ENCODE results near the gene ADA.

Gene ADA

DNA sequence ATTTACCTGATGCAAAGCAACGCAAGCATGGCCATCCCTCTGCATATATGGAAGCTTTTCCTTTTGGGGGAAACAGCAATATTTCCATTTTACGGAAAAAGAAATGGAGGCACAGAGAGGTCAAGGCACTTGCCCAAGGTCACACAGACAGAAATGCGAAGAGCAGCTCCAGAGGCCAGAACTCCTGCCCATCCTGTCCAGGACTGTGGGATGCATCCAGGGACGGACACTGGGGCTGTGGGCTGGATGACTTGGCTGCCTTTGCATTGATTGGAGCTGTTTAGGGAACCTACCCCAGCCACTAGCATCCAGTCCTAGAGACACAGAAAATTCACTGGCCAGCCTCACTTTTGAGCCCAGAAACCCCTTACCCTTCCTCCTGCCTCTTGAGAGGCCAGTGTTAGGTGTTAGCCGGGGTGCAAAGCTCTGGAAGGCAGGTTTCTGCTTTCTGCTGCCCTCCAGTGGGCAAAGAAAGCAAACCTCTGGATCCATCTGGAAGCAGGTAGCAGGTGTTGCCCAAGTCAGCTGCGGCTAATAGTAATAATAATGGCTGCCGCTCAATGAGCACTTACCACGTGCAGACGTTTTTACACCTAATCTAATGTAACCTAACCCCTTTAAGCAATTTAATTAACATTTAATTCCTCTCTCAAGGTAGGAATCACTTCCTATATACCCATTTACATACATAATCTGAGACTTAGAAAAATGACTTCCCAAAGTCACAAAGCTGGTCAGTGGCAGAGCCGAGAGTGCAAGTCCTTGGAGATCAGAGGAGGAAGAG is 32.0 kb upstream of the ADA start:
- H4K20me1 ChIP-seq (ENCODE audit: control insufficient read depth, insufficient read depth, low read depth, low read length) = no peaks in the 10 kb centered on the region
- H3K9me3 ChIP-seq (ENCODE audit: control insufficient read depth, insufficient read depth, low read length) = no peaks in the 10 kb centered on the region
- H3K9me2 ChIP-seq (replicated peaks; ENCODE audit: control insufficient read depth, low read length) = no peaks in the 10 kb centered on the region
- TF ChIP-seq, protein P1, sequence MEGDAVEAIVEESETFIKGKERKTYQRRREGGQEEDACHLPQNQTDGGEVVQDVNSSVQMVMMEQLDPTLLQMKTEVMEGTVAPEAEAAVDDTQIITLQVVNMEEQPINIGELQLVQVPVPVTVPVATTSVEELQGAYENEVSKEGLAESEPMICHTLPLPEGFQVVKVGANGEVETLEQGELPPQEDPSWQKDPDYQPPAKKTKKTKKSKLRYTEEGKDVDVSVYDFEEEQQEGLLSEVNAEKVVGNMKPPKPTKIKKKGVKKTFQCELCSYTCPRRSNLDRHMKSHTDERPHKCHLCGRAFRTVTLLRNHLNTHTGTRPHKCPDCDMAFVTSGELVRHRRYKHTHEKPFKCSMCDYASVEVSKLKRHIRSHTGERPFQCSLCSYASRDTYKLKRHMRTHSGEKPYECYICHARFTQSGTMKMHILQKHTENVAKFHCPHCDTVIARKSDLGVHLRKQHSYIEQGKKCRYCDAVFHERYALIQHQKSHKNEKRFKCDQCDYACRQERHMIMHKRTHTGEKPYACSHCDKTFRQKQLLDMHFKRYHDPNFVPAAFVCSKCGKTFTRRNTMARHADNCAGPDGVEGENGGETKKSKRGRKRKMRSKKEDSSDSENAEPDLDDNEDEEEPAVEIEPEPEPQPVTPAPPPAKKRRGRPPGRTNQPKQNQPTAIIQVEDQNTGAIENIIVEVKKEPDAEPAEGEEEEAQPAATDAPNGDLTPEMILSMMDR (IDR thresholded peaks at IDR 0.05; ENCODE audit: low read depth, low read length, poor library complexity, severe bottlenecking) = peak; percentile 59
- TF ChIP-seq EZH2phosphoT487 (IDR thresholded peaks at IDR 0.05; ENCODE audit: borderline replicate concordance, low read length) = no peak
- no peak overlapping the region for H3K4me3 ChIP-seq (ENCODE audit: low read length)
- H3F3A ChIP-seq (ENCODE audit: control insufficient read depth, insufficient read depth) = no peaks in the 10 kb centered on the region
- no peaks in the 10 kb centered on the region for H3K36me3 ChIP-seq (ENCODE audit: control insufficient read depth, low read length)
- H3K4me1 ChIP-seq (ENCODE audit: control insufficient read depth, low read length) = peaks cover 7% of the 10 kb centered on the region
- H3K4me2 ChIP-seq (ENCODE audit: low read length) = no peak overlapping the region
- no peaks in the 10 kb centered on the region for H3K79me2 ChIP-seq (ENCODE audit: control insufficient read depth, low read length)
- H3K27me3 ChIP-seq (ENCODE audit: control insufficient read depth, low read length) = peaks cover 5% of the 10 kb centered on the region; the same call in 1 of the 2 replicates
- H3K27ac ChIP-seq (ENCODE audit: low read depth, low read length) = no peak overlapping the region

DNA sequence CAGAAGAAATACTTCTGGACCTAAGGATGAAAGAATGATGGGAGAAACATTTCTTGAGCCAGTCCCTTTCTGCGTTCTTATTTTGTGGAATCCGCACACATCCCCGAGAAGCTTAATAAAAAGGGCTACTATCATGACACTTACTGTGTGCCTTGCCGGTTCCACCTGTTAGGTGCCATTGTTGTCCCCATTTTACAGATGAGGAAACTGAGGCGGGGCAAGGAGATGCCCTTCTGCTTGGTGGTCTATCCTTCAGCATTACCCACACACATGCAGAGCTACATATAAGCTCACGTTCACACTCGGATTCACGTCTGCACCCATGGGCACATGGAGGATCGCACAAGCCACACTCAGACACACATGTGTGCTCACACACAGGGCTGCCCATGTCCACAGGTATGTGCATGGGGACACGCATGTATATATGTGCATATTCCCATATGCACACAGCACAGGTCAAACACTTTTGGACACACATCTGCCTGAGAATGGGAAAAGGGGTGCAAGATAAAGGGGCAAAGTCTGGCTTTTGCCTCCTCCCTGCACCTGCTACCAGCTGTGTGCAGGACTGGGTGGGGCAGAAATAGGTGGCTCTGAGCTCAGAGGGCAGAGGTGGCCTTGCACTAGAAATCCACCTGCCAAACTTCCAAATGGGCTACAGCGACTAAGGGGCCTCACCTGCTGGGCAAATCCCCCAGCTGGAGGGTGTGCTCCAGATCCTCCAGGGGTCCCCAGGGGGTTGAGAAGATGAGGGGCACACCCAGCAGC is 30.5 kb upstream of the ADA start:
- Histone ChIP-seq H4K20me1 (ENCODE audit: control insufficient read depth, insufficient read depth, low read depth, low read length) (no peaks in the 10 kb centered on the region), H3K27me3 (ENCODE audit: control insufficient read depth, low read length) (0 out of 2 replicates have a peak, but pooled peaks cover 3% of the 10 kb centered on the region), H3K36me3 (ENCODE audit: control insufficient read depth, low read length) (no peaks in the 10 kb centered on the region), H3K4me1 (ENCODE audit: control insufficient read depth, low read length) (peaks cover 7% of the 10 kb centered on the region), H3K27ac (ENCODE audit: low read depth, low read length) (no peak overlapping the region), H3K4me3 (ENCODE audit: low read length) (no peak overlapping the region), H3K9me2 (replicated peaks; ENCODE audit: control insufficient read depth, low read length) (no peaks in the 10 kb centered on the region), H3K4me2 (ENCODE audit: low read length) (no peak overlapping the region), H3F3A (ENCODE audit: control insufficient read depth, insufficient read depth) (no peaks in the 10 kb centered on the region), H3K9me3 (ENCODE audit: control insufficient read depth, insufficient read depth, low read length) (no peaks in the 10 kb centered on the region), H3K79me2 (ENCODE audit: control insufficient read depth, low read length) (no peaks in the 10 kb centered on the region)
- TF ChIP-seq EZH2phosphoT487 (IDR thresholded peaks at IDR 0.05; ENCODE audit: borderline replicate concordance, low read length) = no peak
- TF ChIP-seq, protein P1 (IDR thresholded peaks at IDR 0.05; ENCODE audit: low read depth, low read length, poor library complexity, severe bottlenecking) = no peak

DNA sequence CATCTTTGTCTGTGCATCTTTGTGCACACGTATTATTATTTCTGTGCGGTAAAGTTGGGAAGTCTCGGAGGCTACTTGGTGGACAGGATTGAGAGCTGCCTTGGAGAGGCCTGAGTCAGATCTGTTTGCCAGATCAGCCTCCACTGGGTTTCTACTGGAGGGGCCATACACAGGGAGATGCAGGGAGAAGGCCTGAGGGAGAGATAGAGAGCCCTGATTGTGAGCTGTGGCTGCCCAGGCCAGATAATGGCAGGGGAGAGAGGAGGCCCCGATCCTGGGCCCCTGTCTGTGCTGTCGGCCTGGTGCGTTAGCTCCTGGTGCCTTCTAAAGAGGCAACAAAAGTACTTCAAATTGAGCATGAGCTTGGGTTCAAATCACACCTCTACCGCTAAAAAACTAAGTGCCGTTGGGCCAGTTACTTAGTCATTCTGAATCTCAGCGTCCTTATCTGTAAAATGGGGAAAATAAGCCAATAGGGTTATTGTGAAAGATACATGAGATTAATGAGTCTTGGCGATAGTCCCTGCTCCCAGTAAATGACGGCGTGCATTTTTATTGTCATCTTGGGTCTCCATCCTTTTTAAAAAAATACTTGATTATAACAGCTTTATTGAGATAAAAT is 27.6 kb upstream of the ADA start:
- Histone ChIP-seq H3K4me2 (ENCODE audit: low read length) (no peak overlapping the region), H3K4me1 (ENCODE audit: control insufficient read depth, low read length) (no peaks in the 10 kb centered on the region), H3K36me3 (ENCODE audit: control insufficient read depth, low read length) (no peaks in the 10 kb centered on the region), H3K4me3 (ENCODE audit: low read length) (no peak overlapping the region), H3K9me3 (ENCODE audit: control insufficient read depth, insufficient read depth, low read length) (no peaks in the 10 kb centered on the region), H3K9me2 (replicated peaks; ENCODE audit: control insufficient read depth, low read length) (no peaks in the 10 kb centered on the region), H3K27me3 (ENCODE audit: control insufficient read depth, low read length) (0 out of 2 replicates have a peak, but pooled peaks cover 3% of the 10 kb centered on the region), H4K20me1 (ENCODE audit: control insufficient read depth, insufficient read depth, low read depth, low read length) (no peaks in the 10 kb centered on the region), H3K27ac (ENCODE audit: low read depth, low read length) (no peak overlapping the region), H3F3A (ENCODE audit: control insufficient read depth, insufficient read depth) (no peaks in the 10 kb centered on the region), H3K79me2 (ENCODE audit: control insufficient read depth, low read length) (no peaks in the 10 kb centered on the region)
- TF ChIP-seq, protein P1 (IDR thresholded peaks at IDR 0.05; ENCODE audit: low read depth, low read length, poor library complexity, severe bottlenecking) = no peak
- no peak for TF ChIP-seq EZH2phosphoT487 (IDR thresholded peaks at IDR 0.05; ENCODE audit: borderline replicate concordance, low read length)

All from DOHH2 (cell line).